HG02973 (cell line): ENCODE data around the gene AADACL2.

Experiments used
- ATAC-seq: cut with Tn5 transposase; IDR thresholded peaks from one replicate; pipeline ENCODE4 v1.9.1; 2021; ENCODE audit warnings: moderate library complexity; ENCODE audit not compliant: unreplicated experiment

AADACL2 gene

GRCh38 chr3:151800431-151800830 is 66.7 kb downstream of the AADACL2 start:
- ATAC-seq: no peak

GRCh38 chr3:151804267-151804666 is 70.5 kb downstream of the AADACL2 start:
- ATAC-seq: no peak

GRCh38 chr3:151806838-151807237 is 73.1 kb downstream of the AADACL2 start:
- no peak for ATAC-seq
